COLO668 (cell line): Measurements from ENCODE around the gene MFN2.
"Not testable (repeated sequence)": the region's sequence is repeated elsewhere in the genome, so short reads cannot be mapped to it uniquely, and the experiment has no call there.

ENCODE experiments used
- DNase-seq: peaks from one replicate; lab custom pipeline; 2025; ENCODE audit not compliant: unreplicated experiment; lab: John Stamatoyannopoulos, UW

Gene MFN2

DNA sequence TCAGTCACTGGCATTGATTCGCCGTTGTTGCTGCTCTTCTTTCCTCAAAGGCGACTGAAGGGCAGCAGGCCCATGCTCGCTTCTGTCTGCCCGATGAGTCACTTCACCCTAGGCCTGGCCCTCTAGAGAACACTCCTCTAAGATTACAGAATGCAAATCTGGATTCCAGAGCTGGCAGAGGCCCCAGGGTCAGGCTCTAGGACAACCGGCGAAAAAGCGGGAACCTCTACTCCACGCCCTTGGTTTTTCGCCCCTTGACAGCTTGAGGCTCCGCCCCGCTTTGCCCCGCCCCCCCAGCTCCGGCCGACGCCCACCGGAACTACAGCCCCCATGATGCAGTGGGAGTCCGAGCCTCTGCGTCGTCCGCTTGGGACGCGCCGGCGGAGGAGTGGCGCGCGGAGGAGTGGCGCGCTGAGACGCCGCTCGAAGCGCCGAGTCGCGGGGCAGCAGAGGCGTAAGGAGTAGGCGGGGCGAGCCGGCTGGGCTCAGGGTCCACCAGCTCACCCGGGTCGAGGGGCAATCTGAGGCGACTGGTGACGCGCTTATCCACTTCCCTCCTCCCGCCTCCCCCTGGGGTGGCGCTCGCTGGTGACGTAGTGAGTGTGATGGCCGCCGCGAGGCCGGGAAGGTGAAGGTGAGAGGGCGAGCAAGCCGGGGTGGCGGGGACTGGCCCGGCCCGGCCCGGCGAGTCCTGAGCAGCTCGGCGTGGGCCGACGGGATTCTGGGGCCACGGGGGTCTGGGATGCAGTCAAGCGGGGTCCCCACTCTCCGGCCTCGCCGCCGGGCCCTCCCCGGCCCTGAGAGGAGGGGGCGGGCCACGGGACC lies at the start of gene MFN2:
TSS of gene MFN2 (plus strand) at position 594 of the 825 bp plus-strand sequence. CDS start 8,725 bp downstream, outside the sequence.
- DNase-seq = peak; percentile 99

DNA sequence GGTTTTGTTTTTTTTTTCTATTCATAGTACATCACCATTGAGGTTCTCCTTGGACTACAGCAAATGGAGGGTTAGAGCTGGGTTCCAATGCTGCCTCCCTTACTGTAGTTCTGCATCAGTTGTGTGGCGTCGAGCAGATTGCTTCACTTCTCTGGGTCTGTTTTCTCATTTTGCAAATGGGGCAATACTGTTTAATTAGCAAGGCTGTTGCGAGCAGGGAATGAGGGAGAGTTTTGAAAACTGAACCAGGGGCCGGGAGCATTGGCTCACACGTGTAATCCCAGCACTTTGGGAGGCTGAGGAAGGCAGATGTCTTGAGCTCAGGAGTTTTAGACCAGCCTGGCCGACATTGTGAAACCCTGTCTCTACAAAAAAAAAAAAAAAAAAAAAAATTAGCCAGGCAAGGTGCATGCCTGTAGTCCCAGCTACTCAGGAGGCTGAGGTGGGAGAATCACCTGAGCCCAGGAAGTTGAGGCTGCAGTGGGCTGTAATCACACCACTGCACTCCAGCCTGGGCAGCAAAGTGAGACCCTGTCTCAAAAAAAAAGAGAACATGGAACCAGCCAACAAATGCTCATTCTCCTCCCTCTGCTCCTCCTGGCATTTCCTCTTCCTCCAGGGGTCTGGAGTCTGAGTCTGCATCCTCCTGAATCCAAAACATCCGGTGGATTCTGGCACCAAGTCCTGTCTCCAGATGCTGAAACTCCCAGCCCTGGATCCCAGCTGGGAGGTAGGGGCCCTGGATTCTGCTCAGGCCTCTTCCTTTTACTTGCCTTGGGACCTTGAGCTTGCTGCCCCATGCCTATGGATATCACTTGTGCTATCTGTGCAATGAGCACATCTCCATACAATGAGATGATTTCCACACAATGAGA lies 49.4 kb upstream of the MFN2 start:
- no peak for DNase-seq

DNA sequence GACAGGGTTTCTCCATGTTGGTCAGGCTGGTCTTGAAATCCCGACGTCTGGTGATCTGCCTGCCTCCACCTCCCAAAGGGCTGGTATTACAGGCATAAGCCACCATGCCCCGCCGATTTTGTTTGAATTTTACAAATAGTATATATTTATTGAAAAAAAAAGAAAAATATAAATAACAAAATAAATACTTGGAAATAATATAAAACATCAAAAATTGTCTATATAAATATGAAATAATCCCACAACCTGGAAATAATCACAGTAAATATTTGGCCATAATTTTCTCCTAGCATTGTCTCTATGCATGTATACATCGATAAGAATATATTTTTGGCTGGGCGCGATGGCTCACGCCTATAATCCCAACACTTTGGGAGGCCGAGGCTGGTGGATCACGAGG lies 48.4 kb upstream of the MFN2 start:
- no peak for DNase-seq

DNA sequence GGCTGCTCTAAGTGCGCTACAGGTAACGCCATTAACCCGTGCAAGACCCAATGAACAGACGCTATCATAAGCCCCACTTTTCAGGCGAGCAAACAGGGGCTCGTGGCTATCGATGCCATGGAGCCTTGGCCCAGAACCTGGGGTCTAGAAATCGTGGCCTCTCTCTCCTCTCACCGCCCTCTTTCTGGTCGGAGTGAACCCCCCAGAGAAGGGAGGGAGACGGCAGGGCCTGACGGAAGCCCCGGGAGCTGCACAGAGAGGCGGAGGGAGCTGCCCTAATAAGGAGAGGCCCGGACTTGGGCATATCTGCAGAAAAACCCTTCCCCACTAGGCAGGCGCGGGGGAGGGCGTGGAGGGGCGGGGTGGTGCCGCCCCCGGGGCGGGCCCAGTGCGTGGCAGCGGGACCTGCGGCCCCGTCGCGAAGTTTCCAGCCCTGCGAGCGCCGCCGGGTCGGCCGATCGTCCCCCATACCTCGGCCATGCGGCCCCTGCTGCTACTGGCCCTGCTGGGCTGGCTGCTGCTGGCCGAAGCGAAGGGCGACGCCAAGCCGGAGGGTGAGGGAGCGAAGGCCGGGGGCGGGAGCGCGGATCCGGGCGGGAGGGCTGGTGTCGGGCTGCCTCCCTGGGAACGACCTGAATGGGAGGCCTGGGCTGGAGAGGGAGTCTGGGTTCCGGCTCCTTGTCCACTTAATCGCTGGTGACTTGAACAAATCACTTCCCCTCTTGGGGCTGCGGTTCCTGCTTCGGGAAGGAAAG lies 45.8 kb upstream of the MFN2 start, which contains the start of gene PLOD1:
TSS of gene PLOD1 (plus strand) at position 416 of the 755 bp plus-strand sequence. CDS start at position 479, 63 bp downstream.
- DNase-seq = peak; percentile 80

DNA sequence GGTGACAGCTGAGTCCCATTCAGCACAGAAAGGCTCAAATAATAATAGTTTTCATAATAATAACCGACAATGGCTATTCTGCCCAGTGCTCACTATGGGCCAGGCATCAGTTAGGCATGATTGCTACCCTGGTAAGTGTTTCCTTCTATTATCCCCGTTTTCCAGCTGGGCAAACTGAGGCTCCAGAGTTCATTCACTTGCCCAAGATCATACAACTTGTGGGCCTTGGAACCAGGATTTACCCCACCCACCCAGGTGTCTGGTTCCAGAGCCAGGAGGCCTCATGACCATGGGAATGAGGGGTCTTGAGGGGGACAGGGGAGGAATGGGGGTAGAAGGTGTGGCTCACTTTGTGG lies 45.2 kb upstream of the MFN2 start:
- DNase-seq = no peak

DNA sequence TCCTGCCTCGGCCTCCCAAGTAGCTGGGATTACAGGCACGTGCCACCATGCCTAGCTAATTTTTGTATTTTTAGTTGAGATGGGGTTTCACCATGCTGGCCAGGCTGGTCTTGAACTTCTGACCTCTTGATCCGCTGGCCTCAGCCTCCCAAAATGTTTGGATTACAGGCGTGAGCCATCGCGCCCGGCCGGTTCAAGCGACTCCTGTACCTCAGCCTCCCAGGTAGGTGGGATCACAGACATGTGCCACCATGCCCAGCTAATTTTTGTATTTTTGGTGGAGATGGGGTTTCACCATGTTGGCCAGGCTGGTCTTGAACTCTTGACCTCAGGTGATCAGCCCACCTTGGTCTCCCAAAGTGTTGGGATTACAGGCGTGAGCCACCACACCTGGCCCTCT lies 44.5 kb upstream of the MFN2 start:
- DNase-seq = not testable (repeated sequence)

DNA sequence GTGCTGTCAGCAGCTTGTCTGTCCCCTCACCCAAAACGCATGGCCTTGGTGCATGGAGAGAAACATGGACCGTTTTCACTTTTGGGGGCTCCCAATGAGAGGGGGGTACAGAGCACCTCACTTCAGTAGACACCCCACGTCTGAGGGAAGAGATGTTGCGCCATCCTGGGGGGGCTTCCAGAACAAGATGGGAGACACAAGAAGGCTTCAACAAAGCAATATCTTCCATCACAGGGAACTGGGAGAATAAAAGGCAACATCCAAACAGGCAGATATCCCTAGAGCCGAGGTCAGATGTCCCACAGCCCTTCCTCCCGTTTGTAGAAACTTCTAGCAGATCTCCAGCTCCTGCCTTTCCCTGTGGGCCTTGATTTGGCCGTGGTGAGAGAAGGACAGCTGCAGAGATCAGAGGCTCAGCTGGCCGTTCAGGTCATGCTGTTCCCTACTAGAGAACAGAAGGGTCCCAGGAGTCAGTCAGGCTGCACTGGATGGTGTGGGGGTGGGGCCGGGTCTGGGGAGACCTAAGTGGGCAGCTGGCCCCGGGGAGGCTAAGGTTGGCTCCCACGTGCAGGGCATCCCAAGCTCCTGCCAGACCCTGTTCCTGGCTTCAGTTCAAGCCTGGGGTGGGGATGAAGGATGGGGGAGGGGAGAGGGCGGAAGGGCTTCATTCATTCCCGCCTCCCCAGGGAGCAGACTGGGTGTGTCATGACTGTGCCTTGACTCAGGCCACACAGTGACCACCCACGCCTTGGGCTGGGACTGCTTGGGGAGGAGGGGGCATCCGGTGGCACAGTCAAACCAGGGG lies 41.3 kb upstream of the MFN2 start:
- DNase-seq = no peak

DNA sequence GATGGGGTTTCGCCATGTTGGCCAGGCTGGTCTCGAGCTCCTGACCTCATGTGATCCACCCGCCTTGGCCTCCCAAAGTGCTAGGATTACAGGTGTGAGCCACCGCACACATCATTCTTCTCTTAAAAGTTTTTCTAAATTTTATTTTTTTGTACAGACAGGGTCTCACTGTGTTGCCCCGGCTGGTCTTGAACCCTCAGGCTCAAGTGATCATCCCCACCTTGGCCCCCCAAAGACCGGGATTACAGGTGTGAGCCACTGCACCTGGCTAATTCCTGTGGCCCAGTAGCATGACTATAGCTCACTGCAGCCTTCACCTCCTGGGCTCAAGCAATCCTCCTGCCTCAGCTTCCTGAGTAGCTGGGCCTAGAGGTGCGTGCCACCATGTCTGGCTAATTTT lies 40.5 kb upstream of the MFN2 start:
- not testable (repeated sequence) for DNase-seq

DNA sequence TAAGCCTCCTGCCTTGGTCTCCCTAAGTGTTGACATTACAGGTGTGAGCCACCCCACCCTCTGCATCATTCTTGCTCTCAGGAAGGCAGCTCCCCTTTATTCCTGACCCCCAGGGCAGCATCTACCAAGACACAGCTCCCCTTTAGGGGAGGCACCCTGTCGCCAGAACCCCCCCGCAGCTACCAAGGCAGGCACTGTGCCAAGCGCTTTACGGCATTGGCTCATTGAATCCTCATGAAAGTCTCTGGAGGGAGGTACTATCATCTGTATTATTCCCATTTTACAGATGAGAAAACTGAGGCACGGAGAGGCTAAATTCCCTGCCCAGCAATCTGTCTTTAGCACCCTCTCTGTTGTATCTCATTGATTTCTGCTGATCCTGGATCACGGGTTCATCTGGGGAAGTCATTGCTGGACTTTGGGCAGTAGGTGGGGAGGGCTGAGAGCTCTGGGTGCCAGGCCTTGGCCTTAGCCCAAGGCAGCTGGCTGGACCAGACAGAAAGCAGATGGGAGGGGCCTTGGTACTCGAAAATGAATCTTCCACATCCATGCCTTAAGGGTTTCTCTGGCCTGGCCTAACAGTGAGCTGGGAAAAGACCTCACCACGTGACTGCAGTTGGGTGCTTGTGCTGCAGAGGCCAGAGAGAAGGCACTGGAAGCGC lies 39.9 kb upstream of the MFN2 start:
- no peak for DNase-seq

DNA sequence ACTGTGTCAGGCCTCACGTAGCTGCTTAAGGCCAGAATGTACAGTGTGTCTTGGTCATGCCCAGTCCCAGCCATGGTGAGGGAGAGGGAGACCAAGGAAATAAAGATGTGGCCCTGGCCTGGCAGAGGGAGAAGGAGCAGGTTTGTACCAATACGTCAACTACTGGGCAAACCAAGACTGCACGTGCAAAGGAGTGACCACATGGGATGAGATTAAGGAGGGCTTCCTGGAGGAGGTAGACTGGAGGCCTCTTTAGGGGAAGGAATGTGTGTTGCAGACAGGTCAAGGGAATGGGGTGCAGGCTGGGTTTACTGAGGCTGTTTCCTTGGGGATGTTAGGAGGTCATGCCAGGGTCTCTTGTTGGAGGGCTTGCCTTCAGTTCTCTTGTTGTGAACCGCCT lies 38.0 kb upstream of the MFN2 start:
- no peak for DNase-seq

DNA sequence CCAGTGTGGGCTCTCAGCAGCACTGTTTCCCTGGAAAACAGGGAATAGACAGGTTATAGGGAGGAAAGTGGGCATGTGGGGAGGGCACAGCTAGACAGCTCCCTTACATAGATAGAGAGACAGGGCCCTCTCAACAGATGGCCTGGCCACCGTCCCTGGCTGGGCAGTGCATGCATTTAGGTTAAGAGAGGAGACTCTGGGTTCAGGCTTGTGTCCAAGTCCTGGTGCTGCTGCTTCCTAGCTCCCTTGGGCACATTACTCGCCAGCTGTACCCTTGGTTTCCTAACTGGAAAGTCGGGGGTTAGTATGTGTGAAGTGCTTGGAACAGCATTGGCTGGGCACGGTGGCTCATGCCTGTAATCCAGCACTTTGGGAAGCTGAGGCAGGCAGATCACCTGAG lies 36.6 kb upstream of the MFN2 start:
- DNase-seq = no peak

DNA sequence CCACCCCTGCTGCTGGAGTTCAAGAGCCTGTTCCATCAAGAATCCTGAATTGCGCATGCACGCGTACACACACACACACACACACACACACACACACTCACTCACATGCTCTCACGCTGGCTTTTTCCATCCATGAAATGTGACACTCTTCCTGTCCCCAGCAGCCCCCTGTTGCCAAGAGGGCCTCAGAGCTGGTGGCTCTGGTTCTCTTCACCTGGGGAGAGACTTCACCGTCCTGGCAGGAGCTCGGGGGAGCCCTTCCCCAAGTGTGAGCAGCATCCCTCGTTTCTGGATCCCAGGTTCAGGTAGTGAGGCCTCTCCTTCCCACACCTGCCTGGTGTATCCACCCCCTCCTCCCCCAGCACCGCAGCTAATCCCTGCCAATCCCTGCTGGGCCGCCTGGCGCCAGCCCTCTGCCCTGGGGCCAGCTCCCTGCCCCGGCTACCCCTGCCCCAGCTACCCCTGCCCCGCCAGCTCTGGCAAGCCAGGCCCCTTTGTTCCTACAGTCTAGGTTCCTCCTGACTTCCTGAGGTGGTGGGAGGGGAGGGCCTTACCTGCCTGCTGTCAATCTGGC lies 35.8 kb upstream of the MFN2 start:
- peak; percentile 90 for DNase-seq

DNA sequence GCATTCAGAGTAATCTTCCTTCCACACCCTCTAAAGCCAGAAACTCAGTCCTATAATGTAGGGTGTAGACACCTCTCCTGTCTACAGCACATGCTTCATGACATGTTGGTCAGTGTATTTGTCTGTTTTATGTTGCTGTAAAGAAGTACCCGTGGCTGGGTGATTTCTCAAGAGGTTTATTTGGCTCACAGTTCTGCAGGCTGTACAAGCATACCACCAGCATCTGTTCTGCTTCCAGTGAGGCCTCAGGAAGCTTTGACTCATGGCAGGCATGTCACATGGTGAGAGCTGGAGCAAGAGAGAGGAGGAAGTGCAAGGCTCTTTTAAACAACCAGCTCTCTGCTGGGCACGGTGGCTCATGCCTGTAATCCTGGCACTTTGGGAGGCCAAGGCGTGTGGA lies 33.6 kb upstream of the MFN2 start:
- no peak for DNase-seq

DNA sequence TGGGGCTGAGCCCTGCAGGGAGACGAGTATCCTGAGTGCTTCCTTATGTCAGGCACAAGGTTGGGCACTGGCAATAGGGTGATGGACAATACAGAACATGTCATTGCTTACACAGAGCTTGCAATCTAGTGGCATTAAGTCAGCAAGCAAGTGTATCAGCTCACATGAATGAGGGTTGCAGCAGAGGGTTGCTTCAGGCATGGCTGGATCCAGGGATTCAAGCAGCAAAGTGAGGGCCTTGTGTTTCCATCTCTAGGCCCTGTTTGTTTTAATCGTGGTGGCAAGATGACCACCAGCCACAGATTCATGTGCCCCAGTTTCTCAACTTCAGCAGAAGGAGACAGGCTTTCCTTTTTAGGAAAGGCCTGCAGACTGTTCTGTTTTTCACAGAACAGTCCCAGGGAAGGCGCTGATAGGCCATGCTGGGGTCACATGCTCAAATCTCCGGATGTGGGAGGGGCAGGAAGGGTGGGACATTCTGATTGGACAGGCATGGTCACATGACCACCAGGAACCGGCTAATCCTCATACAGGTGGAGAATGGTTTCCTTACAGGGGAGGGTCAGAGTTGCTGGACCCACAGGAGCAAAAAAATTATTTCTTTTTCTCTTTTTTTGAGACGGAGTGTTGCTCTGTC lies 31.3 kb upstream of the MFN2 start:
- DNase-seq = peak; percentile 20

DNA sequence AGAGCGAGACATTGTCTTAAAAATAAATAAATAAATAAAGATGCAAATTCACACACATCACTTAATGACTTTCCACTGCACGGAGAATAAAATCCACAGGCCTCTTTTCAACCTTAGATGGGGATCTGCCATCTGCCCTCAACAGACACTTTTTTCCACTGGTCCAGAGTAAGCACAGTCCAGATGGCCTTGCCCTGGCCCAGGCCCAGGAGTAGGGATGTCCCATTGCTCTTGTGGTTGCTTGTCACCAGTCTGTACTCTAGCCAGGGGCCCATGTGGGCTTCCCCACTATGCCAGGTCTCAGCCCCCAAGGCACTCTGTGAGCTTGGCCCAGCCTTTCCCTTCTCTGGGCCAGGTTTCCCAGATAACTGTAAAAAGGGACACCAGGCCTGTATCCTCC lies 28.3 kb upstream of the MFN2 start:
- no peak for DNase-seq

DNA sequence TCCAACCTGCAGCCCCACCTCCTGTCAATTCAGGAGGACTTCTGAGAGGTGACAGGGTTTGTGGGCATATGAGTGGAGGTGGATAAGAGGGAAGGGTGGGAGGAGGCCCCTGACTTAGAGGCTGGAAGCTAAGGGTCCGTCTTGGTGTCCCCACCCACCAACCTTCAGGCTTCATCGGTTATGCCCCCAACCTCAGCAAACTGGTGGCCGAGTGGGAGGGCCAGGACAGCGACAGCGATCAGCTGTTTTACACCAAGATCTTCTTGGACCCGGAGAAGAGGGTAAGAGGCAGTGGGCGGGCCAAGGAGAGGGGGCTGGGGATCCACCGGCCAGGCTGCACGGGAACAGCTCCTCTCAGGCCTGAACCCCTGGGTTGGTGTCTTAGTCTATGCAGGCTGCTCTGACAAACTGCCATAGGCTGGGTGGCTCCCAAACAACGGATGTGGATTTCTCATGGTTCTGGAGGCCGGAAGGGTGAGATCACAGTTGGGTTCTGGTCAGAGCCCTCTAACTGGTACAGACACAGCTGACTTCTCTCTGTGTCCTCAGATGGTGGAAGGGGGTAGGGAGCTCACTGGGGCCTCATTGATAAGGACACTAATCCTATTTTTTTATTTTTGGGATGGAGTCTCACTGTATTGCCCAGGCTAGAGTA lies 27.7 kb upstream of the MFN2 start:
- DNase-seq = no peak

DNA sequence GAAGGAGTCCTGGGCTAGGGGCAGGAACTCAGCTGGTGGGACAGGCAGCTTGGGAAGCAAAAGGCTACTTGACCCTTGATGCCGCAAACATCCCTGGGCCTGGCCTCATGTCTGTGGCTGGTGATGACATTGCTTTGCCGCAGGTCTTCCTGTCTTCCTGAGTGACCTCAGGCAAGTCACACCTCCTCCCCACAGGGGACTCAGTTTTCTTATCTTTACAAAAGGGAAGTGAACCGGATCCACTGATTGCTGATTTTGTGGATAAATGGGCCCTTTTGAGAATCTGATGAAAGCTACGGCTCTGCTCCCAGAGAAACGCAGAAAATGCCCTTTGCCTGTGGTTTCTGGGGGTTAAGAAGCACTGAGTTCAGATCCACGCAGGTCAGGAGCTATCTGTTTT lies 25.0 kb upstream of the MFN2 start:
- no peak for DNase-seq

DNA sequence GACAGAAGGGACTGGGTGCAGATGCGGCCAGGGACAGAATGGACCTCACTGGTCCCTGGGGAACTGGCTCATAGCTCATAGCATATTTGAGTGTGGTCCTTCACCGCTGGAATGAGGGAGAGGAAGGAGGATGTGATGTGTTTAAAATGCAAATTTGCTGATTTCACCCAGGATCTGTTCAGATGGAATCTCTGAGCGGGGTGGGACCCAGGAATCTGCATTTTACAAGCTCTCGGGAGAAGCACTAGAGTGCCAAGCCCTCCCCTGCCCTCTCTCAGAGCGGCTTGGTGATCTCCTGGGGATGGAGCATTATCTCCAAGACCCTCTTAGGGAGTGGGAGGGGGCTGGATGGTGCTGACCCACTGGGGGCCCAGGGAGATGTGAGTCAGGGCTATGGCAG lies 22.8 kb upstream of the MFN2 start:
- no peak for DNase-seq

DNA sequence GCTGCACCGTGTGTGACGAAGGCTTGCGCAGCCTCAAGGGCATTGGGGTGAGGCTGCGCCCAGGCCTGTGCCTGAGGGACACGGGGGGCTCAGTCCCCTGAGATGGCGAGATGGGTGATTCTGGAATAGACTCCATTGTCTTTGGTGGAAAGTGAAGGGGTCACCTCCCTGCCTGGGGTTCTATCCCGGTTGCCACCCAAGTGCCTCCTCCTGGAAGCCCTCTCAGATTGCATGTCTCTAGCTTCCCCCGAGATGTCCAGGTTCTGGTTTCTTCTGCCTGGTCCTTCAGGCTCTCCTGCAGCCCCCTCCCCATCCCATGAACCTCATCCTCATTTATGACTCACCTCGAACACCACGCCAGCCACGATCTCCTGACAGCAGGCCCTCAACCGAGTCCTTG lies 22.3 kb upstream of the MFN2 start:
- no peak for DNase-seq
